ENCODE measurements around the gene PDS5B.
A peak's percentile ranks its signal among the peaks of the same experiment; 100 is the strongest.
"Not testable (repeated sequence)": the region's sequence is repeated elsewhere in the genome, so short reads cannot be mapped to it uniquely, and the experiment has no call there.

PDS5B gene, protein sequence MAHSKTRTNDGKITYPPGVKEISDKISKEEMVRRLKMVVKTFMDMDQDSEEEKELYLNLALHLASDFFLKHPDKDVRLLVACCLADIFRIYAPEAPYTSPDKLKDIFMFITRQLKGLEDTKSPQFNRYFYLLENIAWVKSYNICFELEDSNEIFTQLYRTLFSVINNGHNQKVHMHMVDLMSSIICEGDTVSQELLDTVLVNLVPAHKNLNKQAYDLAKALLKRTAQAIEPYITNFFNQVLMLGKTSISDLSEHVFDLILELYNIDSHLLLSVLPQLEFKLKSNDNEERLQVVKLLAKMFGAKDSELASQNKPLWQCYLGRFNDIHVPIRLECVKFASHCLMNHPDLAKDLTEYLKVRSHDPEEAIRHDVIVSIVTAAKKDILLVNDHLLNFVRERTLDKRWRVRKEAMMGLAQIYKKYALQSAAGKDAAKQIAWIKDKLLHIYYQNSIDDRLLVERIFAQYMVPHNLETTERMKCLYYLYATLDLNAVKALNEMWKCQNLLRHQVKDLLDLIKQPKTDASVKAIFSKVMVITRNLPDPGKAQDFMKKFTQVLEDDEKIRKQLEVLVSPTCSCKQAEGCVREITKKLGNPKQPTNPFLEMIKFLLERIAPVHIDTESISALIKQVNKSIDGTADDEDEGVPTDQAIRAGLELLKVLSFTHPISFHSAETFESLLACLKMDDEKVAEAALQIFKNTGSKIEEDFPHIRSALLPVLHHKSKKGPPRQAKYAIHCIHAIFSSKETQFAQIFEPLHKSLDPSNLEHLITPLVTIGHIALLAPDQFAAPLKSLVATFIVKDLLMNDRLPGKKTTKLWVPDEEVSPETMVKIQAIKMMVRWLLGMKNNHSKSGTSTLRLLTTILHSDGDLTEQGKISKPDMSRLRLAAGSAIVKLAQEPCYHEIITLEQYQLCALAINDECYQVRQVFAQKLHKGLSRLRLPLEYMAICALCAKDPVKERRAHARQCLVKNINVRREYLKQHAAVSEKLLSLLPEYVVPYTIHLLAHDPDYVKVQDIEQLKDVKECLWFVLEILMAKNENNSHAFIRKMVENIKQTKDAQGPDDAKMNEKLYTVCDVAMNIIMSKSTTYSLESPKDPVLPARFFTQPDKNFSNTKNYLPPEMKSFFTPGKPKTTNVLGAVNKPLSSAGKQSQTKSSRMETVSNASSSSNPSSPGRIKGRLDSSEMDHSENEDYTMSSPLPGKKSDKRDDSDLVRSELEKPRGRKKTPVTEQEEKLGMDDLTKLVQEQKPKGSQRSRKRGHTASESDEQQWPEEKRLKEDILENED (N-terminal part only)

DNA sequence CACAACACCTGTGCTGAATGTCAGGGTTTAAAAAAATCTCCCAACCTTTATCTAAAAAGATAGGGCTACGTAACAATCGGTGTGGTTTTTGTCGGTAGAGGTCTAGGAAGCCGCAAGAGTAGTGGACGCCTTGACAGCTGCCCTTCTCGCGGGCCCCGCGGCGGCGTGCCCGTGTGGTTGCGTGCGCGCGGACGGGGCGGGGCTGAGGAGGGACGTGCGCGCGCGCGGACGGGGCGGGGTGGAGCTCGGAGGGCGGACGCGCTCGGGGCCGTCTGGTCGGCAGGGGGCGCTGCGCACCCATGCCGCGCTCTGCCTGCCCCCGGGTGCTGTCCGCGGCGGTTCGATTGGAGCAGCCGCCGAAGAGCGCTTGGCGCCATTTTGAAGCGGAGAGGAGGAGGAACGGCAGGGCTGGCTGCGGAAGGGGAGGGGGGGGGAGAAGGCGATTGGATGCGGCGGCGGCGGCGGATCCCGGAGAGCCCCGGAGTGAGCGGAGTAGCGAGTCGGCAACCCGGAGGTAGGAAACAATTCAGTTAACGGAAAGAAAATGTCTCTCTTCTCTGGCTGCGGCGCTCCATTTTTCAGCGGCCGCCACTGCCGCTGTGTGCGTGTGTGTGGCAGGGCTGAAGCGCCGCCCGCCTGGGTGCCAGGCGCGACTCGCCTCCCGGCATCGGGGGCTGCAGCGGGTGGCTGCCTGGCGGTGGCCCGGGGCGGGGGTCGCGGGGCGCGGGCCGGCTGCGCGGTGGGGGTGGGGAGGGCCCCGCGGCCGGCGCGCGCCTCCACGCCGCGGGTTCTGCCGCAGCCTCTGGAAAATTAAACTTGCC, at the start of gene PDS5B:
Gene PDS5B (plus strand): TSS at position 373 of the 821 bp plus-strand sequence. CDS start 62,321 bp downstream, outside the sequence.
- peak; percentile 91 for DNase-seq

DNA sequence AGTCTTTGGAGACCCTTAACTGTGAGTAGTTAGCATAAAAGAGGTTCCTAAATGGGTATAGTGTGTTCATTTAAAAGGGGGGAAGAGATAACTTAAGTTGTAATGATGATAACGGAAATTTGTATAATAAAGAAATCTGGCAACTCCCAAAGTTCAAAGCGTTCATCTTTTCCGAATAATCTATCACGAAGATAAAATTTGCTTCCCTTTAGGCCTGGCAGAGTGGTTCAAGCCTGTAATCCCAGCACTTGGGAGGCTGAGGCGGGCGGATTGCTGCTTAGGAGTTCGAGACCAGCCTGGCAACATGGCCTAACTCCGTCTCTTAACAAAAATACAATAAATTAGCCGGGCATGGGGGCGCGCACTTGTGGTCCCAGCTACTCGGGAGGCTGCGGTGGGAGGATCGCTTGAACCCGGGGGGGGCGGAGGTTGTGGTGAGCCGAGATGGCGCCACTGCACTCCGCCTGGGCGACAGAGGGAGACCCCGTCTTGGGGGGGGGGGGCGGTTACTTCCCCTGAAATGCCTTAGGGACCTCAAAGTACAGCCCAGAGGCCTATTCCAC, 48.6 kb upstream of the PDS5B start:
- DNase-seq: no peak

DNA sequence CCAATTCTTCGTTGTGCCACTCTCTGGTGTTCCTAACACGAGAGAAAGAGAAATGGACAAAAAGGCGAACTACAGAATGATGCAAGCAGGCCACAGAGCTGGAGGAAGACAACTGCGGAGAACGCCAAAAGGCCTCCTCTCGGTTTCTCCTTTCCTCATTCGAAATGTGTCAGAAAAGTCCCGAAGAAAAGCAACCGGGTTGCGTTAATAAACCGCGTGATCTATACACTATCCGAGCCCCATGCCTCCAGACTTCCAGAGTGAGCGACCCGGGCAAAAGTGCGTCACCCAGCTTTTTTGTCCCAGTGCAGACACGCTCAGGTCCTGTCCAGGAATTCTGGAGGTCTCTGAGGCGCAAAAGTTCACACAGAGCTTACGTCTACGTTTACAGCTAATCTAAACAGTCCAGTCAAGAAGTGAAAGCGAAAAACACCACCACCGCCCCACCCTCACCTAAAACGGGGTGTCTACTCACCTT, 48.1 kb upstream of the PDS5B start:
- DNase-seq: no peak

DNA sequence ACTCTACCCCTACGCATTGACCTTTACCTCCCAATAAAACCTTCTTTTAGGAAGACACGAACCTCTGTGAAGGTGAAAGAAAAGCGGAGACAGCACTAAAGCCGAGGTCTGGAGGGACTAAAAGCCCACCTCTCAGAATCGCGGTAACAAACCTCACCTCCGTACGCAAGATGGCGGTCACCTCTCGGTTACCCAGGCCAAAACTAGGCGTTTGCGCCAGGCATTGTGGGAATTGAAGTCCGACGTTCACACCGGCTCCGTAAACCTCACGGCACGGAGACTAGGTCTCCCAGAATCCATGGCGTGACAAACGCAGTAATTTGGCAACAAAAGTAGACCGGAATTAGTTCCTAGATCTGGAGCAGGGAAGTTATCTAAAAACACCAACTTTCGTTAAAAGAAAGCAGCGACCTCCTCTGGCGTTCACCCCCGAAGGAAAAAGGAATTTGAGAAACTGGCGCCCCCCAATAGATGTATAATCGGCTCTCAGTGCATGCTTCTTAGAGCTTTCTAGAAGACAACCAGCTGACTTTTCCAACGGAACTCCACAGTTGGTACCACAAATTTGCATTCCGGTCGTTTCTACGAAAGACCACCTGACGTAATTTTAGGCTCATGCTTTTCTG, 47.5 kb upstream of the PDS5B start, which contains the start of gene N4BP2L2:
Gene N4BP2L2 (minus strand): TSS at position 175 of the 626 bp plus-strand sequence. CDS start 1,768 bp downstream, outside the sequence.
- peak; percentile 94 for DNase-seq

DNA sequence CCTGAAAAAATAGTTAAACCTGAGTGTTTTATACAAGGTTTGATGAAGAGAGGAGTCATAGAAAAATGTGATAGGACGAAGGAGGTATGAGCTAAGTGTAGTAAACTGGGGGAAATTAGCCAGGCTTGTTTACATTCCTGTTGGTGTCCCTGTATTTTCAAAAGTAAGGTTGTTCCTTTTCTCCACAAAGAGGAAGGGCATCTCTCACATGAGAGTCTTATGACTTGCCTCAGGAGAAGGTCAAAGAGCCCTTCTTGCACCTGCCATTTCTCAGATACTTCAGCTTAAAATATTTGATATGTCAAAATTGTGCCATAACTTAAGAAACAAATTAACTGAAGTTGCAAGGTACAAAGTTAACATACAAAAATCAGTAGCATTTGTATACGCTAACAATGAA, 44.0 kb upstream of the PDS5B start:
- no peak for DNase-seq

DNA sequence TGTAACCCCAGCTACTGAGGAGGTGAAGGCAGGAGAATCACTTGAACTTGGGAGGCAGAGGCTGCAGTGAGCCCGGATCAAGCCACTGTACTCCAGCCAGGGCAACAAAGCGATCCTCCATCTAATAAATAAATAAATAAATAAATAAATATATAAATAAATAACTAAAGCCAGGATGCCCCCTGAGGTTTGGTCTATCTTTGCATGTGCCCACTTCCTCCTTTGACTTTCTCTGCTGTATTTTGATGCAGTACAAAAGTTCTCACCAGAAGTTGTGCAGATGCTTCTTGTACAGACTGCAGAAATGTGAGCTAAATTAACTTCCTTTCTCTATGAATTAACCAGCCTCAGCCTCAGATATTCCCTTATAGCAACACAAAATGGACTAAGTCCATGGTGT, 41.2 kb upstream of the PDS5B start:
- DNase-seq: no peak

DNA sequence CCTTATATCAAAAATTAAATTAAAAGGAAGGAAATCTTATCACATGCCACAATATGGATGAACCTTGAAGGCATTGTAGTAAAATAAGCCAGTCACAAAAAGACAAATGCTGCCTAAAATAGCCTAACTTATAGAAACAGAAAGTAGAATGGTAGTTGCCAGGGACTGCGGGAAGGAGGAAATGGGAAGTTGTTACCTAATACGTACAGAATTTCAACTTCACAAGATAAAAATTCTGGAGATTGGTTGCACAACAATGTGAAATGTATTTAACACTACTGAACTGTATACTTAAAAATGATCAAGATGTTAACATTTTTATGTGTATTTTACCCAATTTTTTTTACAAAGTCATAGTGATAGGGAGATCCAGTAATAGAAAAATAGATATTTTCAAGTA, 37.4 kb upstream of the PDS5B start:
- DNase-seq: no peak

DNA sequence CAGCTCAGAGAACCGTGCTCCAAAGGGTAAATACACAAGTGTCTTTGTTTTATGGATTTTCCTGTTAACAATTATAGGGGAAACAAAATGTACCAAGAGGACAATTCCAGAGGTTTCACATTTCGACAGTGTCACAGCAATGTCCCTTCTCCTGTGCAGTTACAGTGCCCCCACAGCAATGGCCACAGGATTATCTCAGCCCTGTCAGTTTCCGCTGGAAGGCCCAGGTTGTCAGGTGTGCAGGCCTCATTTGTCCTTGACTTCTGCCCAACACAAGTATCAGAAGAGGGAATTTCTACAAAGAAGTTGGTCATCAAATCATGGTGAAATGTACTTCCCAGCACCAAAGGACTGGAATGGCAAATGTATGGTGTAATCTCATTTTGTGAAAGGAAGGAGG, 36.5 kb upstream of the PDS5B start:
- no peak for DNase-seq

DNA sequence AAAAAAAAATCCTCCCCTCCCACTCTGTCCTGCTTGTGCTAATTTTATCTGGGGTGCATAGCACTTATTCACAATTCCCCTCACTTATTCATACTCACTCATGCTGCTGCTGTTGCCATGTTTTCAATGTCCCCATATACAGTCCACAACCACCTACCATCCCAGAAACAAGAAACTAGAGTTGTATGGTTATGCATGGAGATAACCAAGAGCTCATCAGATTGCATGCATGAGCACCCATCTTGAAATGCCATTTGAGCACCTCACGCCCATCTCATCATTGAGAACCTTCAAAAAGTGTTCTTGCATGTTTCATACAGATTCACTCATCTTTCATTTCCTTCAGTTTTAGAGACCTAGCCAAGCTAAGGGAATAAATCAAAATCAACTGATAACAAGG, 32.5 kb upstream of the PDS5B start:
- DNase-seq: no peak

DNA sequence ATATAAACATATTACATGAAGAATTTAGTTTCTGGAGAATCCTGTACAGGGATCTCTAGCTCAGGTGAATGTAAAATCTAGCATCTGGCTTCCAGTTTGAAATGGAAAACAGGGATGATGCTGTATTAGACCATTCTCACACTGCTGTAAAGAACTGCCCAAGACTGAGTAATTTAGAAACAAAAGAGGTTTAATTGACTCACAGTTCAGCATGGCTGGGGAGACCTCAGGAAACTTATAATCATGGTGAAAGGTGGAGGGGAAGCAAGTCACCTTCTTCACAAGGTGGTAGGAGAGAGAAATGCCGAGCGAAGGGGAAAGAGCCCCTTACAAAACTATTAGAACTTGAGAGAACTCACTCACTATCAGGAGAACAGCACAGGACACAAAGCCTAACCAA, 30.6 kb upstream of the PDS5B start:
- no peak for DNase-seq

DNA sequence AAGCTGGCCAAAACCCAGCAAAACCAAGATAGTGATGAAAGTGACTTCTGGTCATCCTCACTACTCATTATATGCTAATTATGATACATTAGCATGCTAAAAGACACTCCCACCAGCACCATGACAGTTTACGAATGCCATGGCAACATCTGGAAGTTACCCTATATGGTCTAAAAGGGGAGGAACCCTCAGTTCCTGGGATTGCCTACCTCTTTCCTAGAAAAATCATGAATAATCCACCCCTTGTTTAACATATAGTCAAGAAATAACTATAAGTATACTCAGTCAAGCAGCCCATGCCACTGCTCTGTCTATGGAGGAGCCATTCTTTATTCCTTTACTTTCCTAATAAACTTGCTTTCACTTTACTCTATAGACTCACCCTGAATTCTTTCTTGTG, 25.4 kb upstream of the PDS5B start:
- not testable (repeated sequence) for DNase-seq

DNA sequence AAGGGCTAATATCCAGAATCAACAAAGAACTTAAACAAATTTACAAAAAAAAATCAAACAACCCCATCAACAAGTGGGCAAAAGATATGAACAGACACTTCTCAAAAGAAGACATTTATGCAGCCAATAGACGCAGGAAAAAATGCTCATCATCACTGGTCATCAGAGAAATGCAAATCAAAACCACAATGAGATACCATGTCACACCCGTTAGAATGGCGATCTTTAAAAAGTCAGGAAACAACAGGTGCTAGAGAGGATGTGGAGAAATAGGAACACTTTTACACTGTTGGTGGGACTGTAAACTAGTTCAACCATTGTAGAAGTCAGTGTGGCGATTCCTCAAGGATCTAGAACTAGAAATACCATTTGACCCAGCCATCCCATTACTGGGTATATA, 10.6 kb upstream of the PDS5B start:
- not testable (repeated sequence) for DNase-seq

DNA sequence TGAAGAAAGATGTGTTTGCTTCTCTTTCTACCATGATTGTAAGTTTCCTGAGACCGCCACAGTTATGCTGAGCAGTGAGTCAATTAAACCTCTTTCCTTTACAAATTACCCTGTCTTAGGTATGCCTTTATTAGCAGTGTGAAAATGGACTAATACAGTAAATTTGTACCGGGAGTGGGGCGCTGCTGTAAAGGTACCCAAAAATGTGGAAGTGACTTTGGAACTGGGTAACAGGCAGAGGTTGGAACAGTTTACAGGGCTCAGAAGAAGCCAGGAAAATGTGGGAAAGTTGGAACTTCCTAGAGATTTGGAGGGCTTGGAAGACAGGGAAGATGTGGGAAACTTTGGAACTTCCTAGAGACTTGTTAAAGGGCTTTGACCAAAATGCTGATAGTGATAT, 9.2 kb upstream of the PDS5B start:
- DNase-seq: no peak

DNA sequence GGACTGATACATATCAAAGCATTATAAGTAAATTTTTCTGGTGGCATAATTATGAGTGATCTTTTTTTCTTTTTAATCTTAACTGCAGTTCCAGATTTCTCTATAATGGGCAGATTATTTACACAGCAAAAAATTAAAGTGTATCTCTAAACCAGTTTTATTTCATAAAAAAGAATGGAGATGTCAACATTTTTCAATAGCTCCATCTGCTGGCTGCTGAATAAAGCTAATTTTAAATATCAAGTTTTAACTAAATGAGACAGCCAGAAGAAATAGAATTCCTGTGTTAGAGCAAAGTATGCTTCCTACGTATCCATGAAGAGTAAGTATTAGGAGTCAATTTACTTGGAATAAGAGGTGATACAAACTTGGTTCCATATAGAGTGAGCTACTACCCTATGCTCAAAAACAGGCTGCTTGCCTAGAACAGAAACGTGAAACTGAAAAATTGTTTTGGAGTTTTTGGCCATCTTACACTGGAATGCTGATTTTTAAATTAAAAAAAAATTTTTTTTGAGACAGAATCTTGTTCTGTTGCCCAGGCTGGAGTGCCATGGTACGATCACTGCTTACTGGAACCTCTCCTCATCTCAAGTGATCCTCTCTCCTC, 5.0 kb upstream of the PDS5B start:
- no peak for DNase-seq

DNA sequence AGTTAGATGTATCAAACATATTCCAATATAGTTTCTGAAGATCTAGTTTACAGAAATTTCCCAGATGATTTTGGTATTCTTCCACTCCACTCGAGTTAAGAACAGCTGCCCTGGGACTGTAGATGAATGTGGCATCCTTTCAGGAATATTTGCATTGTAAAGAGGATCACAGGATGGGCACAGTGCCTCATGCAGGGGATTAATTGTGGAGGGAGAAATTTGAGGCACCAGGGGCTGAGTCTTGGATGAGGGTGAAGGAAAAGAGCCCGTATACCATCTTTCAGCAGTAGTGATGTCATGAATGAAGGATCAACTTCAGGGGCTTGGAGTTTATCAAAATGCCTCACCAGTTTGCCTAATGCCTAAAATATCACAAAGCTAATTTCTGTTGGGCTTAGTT, 4.0 kb upstream of the PDS5B start:
- DNase-seq: no peak

DNA sequence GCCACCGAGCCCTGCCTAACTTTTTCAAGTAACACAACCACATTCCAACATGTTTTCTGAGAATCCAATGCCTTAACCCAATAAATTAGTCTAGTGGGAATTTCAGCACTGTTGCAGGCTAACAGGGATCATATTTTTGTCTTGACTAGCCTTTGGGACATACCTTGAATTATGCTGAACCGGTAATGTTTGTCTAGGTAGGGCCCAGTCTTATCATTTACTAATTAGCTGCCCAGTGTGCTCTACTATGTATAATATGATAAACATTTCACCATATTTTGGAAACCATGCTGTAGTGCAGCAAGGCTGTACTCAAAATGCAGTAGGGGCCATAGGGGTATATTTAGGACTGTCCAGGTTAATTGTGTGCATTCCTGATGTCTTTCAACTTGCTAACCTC, 3.3 kb upstream of the PDS5B start:
- DNase-seq: no peak

DNA sequence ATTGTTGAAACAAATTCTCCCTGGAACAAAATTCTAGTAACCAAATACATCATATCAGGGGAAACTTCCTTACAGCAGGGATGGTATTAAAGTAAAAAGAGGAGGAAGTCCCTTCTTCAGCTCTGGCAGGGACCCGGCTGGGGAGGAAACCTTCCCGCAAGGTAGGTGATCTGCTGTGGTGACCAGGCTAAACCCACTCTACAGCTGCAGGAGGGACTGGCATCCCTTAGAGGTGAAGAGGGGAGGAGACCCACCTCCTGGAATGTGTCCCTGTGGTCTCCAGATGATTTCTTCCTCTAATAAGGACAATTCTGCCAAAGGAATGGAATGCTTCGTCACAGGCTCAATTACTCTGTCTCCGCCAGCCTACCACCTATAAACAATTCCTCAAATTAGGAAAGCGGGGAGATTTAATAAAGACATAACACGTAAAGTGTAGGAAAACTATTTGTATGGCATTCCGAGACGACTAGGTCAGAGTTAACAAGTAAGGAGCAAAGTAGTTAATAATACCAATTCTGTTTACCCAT, 637 bp upstream of the PDS5B start:
- no peak for DNase-seq

DNA sequence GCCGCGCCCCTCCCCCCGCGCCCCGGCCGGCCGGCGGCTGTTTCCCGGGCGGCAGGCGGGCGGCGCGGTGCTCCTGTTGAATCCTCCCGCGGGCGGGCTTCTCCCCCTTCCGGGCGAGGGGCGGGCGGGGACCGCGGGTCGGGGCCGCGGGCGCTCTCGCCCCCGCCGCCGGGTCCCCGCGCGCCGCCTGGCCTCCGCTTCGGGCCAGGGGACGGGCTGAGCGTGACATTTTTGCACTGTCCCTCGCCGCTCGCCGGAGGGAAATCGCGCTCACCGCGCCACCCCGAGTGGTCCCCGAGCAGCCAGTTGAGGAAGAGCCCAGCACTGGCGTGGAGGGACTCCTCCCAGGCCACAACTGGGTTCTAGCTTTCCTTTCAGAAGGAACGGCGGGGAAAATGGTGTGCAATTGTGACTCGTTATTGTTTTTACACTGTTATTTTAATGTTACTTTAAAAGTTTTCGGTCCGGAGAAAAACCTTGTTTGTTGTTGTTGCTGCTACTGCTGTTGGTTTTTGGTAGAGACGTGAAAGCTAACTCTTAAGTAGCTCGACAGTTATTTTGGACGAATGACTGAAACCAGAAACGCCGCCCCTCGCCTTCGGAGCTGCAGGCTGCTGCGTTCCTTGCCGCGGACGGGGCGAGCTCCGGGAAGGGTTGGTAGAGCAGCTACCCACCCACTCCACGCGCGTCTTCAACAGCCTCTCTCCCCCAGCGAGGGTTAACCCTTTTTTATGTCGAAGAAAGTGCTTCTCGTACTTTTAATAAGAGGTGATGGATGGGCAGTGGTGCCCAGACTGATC, 959 bp downstream of the PDS5B start:
- peak; percentile 54 for DNase-seq

DNA sequence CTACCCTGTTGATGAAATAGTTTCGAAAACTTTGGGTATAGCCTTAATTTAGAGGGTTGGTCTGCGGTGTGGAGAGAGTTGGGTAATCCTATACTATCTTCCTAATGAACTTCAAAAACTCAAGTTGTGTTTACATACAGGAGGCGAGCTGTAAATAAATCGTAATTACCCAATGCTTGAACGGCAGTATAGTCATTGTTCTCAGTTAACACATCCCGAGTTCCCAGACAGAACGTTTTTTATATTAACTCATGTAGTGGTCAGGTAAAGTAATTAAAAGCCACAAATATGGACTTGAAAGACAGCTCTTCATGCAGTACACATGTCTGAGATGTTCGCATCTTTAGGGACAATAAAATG, 1.5 kb downstream of the PDS5B start:
- DNase-seq: no peak

DNA sequence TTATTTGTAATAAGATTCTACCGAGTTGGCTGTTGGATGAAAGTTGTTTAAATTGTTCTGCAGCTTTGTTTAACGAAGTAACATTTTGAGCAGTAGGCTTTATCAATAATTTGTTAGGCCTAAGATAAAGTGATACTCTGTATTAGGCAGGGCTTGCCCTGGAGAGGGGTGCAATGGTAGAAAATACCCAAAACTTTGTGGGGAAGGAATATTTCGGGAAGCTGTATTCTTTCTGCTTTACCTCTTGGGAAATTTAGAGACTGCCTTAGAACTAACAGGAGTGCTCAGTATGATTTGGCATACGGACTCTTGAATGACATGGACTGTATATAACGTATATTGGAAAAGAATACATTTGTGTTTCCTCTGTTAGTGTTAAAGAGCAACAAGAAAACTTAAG, 2.5 kb downstream of the PDS5B start:
- no peak for DNase-seq

All from DMS153 (cell line).